IPS DF 6.9 (cell line): ENCODE data around the gene KRTAP10-2.
"Not testable (repeated sequence)": the region's sequence is repeated elsewhere in the genome, so short reads cannot be mapped to it uniquely, and the experiment has no call there.

ENCODE experiments used
- DNase-seq: peaks from one replicate; pipeline ENCODE4 v3.0.0-alpha.2; 2013; ENCODE audit warnings: low read depth, low spot score
- H3K27ac ChIP-seq: one replicate; pipeline ENCODE4 v1.5.1; 2013; ENCODE audit warnings: low read length, control low read depth
- H3K27me3 ChIP-seq: 2 replicates; pipeline ENCODE4 v1.6.1; 2013; ENCODE audit warnings: mild to moderate bottlenecking, low read length; ENCODE audit not compliant: control insufficient read depth, insufficient read depth
- H3K36me3 ChIP-seq: 2 replicates; pipeline ENCODE4 v1.6.1; 2013; ENCODE audit warnings: low read length; ENCODE audit not compliant: control insufficient read depth, insufficient read depth
- H3K4me1 ChIP-seq: 2 replicates; pipeline ENCODE4 v1.6.1; 2013; ENCODE audit warnings: low read length; ENCODE audit not compliant: control insufficient read depth, insufficient read depth
- H3K4me3 ChIP-seq: 2 replicates; pipeline ENCODE4 v1.5.1; 2013; ENCODE audit warnings: mild to moderate bottlenecking, low read length
- H3K9me3 ChIP-seq: 2 replicates; pipeline ENCODE4 v1.6.1; 2013; ENCODE audit warnings: low read length, inconsistent platforms; ENCODE audit not compliant: control insufficient read depth, insufficient read depth
- WGBS: extraction: QIAGEN DNeasy Blood & Tissue Kit; methylation state at CpG from one replicate; pipeline ENCODE4 v1.1.7; 2013; ENCODE audit warnings: mixed read lengths, missing lambda C conversion rate; ENCODE audit not compliant: insufficient read length, insufficient coverage; 5-methylcytosine and 5-hydroxymethylcytosine counted together

KRTAP10-2 gene

DNA sequence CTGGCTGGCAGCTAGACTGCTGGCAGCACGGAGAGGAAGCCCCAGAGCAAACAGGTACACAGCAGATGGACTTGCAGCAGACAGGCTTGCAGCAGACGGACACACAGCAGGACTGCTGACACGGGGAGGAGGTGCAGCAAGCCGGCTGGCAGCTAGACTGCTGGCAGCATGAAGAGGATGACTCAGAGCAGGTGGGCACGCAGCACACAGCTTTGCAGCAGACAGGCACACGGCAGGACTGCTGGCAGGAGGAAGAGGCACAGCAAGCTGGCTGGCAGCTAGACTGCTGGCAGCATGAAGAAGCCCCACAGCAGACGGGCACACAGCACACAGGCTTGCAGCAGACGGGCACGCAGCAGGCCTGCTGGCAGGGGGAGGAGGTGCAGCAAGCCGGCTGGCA, 498 bp downstream of the KRTAP10-2 start:
- H3K4me3 ChIP-seq = no peak overlapping the region
- H3K27me3 ChIP-seq = no peaks in the 10 kb centered on the region
- DNase-seq = no peak
- H3K9me3 ChIP-seq = no peaks in the 10 kb centered on the region
- peaks cover 12% of the 10 kb centered on the region for H3K4me1 ChIP-seq
- H3K36me3 ChIP-seq = no peaks in the 10 kb centered on the region
- no peak overlapping the region for H3K27ac ChIP-seq
- no CpG with 5 or more reads among the region's 10 CpGs for WGBS

DNA sequence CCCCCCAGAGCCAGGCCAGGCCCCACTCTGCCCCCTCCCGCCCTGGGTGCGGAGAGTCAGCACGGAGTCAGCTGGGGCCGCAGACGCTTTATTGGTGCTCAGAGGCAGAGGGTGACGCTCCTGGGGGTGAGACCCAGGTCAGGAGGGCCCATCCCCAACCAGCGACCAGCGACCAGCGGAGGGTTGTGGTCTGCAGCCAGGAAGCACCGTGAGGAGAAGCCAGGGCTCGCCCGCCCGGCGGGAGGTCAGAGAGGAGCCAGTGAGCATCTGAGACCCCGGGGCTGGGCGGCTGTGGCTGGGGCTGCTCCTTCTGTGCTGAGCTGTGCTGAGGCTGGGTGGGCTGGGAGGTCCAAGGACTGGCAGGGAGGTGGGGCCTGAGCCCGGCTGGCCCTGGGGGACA, 1.0 kb downstream of the KRTAP10-2 start:
- not testable (repeated sequence) for H3K27ac ChIP-seq, H3K4me3 ChIP-seq, H3K9me3 ChIP-seq, H3K36me3 ChIP-seq, DNase-seq, H3K27me3 ChIP-seq
- no CpG with 5 or more reads among the region's 17 CpGs for WGBS
- H3K4me1 ChIP-seq = peaks cover 12% of the 10 kb centered on the region

DNA sequence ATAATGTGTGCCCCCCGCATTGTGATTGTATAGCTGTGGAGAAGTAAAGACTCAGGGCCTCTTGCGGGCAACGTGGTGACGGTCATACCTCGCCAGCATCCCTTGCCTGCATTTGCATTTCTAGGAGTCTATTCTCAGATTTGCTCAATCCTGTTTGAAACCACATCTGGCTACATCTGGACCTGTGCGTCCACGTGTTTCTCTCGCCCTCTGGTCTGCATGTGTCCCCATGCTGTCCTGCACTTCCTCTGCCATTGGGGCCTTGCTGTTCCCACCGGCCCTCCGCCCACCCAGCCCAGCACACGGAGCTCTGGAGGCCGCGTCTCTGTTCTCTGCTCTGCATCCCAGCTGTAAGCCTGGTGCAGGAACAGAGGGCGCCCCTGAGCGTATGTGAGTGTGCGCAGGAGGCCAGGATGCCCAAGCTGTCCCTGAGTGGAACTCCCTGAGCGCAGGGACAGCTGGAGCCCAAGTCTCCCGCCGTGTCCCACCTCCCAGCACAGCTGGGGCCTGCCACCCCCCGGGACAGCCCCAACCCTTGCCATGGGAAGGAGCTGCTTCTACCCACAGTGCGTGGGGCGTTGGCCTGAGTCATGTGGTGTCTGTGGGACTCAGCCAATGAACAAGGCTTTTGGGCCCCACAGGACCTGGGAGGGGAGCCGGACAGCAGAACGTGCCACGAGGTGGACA, 1.6 kb downstream of the KRTAP10-2 start:
- no peaks in the 10 kb centered on the region for H3K27me3 ChIP-seq
- WGBS = no CpG with 5 or more reads among the region's 25 CpGs
- H3K9me3 ChIP-seq = no peaks in the 10 kb centered on the region
- H3K27ac ChIP-seq = no peak overlapping the region
- no peaks in the 10 kb centered on the region for H3K36me3 ChIP-seq
- no peak overlapping the region for H3K4me3 ChIP-seq
- H3K4me1 ChIP-seq = peaks cover 12% of the 10 kb centered on the region
- DNase-seq = no peak

DNA sequence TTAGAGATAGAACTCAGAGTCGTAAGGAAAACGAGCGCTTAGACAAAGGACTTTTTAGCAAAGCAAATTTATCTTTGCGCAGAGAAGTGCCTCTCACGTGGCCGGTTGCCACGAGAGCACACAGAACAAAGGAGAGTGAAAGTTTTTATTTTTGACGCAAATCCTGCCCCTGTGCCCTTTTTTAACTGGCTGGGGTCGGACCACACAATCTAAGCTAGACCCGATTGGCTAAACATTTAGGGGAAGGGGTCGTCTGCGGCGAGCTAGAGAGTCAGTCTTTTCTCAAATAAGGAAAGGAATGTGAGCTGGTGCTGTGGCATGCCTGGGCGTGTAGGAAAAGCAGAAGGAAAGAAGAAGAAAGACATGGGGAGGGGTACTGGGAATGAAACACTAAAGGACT, 2.4 kb downstream of the KRTAP10-2 start:
- Histone ChIP-seq H3K9me3 (no peaks in the 10 kb centered on the region), H3K4me1 (peaks cover 12% of the 10 kb centered on the region), H3K27me3 (no peaks in the 10 kb centered on the region), H3K27ac (no peak overlapping the region), H3K36me3 (no peaks in the 10 kb centered on the region), H3K4me3 (no peak overlapping the region)
- DNase-seq = peak; percentile 41
- WGBS = no CpG with 5 or more reads among the region's 14 CpGs

DNA sequence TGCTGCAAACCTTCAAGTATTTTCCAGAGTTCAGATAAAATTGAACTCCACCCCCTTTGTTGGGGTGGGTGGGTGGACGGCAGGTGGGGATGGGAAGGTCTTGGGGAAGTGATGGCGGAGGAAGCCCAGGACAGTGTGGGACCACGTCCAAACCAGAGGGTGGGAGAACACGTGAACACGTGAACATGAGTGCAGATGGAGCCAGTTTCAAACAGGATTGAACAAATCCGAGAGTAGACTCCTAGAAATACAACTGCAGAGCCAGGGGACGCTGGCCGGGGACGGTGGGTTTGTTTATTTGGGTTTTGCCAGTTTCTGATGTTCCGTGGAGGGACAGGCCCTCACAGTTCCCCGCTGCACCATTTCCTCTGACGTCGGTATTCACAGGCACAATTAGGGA, 2.9 kb downstream of the KRTAP10-2 start:
- Histone ChIP-seq H3K9me3 (no peaks in the 10 kb centered on the region), H3K27ac (no peak overlapping the region), H3K36me3 (no peaks in the 10 kb centered on the region), H3K27me3 (no peaks in the 10 kb centered on the region), H3K4me3 (no peak overlapping the region), H3K4me1 (peaks cover 12% of the 10 kb centered on the region)
- WGBS = no CpG with 5 or more reads among the region's 13 CpGs
- no peak for DNase-seq

DNA sequence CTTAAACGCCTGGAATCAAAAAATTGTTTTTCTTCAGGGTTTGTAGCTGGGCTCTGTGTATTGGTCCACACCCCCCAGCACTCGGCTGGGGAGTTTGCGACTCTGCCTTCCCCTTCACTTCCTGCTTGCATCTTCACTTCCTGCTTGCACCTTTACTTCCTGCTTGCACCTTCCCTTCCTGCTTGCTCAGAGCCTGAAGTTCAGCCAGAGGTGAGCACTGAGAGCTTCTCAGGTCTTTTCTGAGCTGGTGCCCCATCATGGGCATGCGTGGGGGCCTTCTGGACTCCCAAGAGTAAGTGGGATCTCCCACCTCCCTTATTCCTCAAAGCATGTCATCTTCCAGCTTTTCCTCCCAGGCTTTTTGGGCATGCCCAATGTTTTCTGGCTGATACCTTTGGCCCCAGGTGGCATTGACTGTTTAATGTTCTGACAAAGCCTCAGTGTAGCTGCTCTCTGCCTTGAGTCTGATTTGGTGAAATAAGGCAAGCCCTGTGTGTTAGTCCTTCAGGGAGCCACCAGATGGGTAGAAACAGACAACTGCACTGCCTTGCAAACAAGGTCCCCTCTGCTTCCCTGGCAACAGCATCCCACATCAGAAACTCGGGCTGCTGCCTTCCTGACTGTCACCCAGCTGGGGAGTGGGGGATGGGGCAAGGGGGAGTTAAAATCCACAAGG, 3.5 kb downstream of the KRTAP10-2 start:
- no peaks in the 10 kb centered on the region for H3K9me3 ChIP-seq
- H3K27ac ChIP-seq = no peak overlapping the region
- no peaks in the 10 kb centered on the region for H3K27me3 ChIP-seq
- no CpG with 5 or more reads among the region's 5 CpGs for WGBS
- DNase-seq = no peak
- no peak overlapping the region for H3K4me3 ChIP-seq
- H3K4me1 ChIP-seq = peaks cover 12% of the 10 kb centered on the region
- no peaks in the 10 kb centered on the region for H3K36me3 ChIP-seq

DNA sequence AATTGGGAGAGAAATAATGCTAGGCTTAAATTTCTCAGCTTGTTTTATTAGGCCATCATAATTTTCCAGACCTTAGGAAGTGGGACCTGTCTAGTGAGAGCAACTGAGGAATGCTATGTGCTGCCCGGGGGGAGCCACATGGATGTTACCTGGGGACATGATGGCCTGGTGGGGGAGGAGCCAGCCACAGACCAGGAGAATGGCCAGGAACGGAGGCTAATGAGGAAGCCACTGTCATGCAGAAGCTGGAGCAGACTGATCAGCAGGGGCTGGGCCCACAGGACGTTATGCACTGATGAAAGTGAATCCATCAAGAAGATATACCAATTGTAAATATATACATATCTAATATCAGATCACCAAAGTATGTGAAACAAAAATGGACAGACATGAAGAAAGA, 6.7 kb downstream of the KRTAP10-2 start:
- Histone ChIP-seq H3K4me3 (no peak overlapping the region), H3K36me3 (no peaks in the 10 kb centered on the region), H3K27me3 (no peaks in the 10 kb centered on the region), H3K9me3 (no peaks in the 10 kb centered on the region), H3K4me1 (peaks cover 5% of the 10 kb centered on the region), H3K27ac (no peak overlapping the region)
- DNase-seq = no peak
- WGBS = no CpG with 5 or more reads among the region's 3 CpGs

DNA sequence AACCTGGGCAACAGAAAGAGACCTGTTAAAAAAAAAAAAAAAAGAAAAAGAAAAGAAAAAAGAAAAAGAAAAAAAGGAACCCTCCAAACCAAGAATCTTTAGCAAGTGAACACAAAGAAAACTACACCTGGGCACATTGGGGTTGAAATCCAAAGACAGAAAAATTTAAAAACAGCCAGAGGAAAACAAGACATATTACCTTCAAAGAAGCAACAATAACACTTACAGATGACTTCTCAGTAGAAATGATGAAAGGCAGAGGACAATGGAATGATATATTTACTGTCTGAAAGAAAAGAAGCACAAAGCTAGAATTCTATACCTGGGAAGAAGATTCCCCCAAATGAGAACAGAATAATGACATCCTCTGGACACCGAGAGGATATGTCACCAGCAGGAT, 8.6 kb downstream of the KRTAP10-2 start:
- no peak overlapping the region for H3K4me3 ChIP-seq
- H3K36me3 ChIP-seq = no peaks in the 10 kb centered on the region
- DNase-seq = no peak
- H3K4me1 ChIP-seq = no peaks in the 10 kb centered on the region
- no CpG with 5 or more reads among the region's 1 CpG for WGBS
- H3K27me3 ChIP-seq = no peaks in the 10 kb centered on the region
- H3K9me3 ChIP-seq = no peaks in the 10 kb centered on the region
- H3K27ac ChIP-seq = no peak overlapping the region

DNA sequence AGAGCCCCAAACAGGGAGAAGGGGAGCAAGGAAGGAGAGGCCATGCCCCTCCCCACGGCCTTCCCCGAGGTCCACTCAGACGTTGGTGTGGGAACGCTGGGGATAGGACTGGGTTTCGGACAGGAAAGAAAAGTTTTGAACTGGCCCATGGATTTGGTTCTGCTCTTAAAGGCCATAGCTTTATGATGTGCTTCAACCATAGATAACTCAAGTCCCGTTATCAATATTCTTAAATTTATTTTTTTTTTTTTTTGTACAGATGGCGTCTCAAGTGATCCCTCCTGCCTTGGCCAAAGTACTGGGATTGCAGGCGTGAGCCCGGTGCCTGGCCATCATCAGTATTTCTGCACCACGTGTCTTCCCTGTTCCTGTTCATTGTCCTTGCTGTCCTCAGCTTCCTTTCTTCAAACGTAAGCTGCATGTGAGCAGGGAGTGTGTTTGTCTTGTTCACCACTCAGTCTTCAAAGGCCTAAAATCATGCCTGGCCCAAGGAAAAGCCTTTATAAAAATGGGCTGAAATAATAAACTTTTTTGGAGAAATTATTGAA, 10.5 kb downstream of the KRTAP10-2 start:
- Histone ChIP-seq H3K27ac (no peak overlapping the region), H3K27me3 (no peaks in the 10 kb centered on the region), H3K9me3 (no peaks in the 10 kb centered on the region), H3K36me3 (no peaks in the 10 kb centered on the region), H3K4me3 (no peak overlapping the region), H3K4me1 (no peaks in the 10 kb centered on the region)
- no CpG with 5 or more reads among the region's 11 CpGs for WGBS
- DNase-seq = no peak

DNA sequence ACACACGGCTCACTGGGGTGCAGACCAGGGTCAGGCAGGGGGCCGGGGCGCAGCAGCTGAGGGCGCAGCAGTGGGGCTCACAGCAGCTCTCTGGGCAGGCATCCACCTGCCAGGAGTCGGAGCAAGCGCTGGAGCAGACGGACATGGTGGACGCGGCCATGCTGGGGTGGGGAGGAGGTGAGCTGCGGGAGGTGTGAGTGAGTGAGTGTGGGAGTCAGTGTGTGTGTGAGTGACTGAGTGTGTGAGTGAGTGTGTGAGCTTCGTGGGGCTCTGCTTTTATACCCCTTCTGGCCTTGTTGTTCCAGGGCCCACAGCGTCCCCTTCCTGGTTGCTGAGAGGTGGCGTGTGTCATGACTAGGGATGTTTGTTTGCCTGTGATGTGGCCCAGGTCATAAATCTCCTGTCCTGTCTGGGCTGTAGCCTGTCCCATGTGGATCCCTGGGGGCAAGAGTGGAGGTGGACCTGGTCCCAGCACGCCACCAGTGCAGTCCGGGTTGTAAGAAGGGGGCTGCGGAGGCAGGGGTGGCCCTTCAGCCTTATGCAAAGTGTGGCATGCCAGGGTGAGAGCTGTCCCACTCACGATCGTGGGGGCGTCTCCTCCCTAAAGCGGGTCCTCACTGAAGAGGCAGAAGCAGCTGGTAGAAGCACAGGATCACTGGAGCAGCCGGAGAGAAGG, 11.2 kb downstream of the KRTAP10-2 start, which contains the start of gene KRTAP10-1:
KRTAP10-1 (minus strand) TSS at position 205 of the 676 bp plus-strand sequence; CDS start at position 160, 45 bp downstream.
- no CpG with 5 or more reads among the region's 21 CpGs for WGBS
- Histone ChIP-seq H3K36me3 (no peaks in the 10 kb centered on the region), H3K27ac (no peak within 1 kb of the TSS)

More for the DNA sequence above, 11.2 kb downstream of the KRTAP10-2 start, which contains the start of gene KRTAP10-1:
- no peaks in the 10 kb centered on the region for H3K27me3 ChIP-seq
- no peak within 1 kb of the TSS for H3K4me3 ChIP-seq
- H3K9me3 ChIP-seq = no peaks in the 10 kb centered on the region
- H3K4me1 ChIP-seq = no peaks in the 10 kb centered on the region
- DNase-seq = no peak
